Activated CD4-positive, alpha-beta T cell treated with anti-CD3 and anti-CD28 coated beads, Interleukin-2, Interleukin-6, amounts not matched to agents 100 ng/mL and 50 ng/mL, durations not matched to agents 16 hours and 8 hours (primary cell): ENCODE data around the gene TMX2.
"Not testable (repeated sequence)": the region's sequence is repeated elsewhere in the genome, so short reads cannot be mapped to it uniquely, and the experiment has no call there.

Experiments used
- DNase-seq: peaks from one replicate; pipeline ENCODE4 v3.0.0-alpha.2; 2020

TMX2 gene

DNA sequence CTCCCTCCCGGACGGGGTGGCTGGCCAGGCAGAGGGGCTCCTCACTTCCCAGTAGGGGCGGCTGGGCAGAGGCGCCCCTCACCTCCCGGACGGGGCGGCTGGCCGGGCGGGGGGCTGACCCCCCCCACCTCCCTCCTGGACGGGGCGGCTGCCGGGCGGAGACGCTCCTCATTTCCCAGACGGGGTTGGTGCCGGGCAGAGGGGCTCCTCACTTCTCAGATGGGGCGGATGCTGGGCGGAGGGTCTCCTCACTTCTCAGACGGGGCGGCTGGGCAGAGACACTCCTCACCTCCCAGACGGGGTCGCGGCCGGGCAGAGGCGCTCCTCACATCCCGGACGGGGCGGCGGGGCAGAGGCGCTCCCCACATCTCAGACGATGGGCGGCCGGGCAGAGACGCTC, 4.3 kb downstream of the TMX2 start:
- not testable (repeated sequence) for DNase-seq

DNA sequence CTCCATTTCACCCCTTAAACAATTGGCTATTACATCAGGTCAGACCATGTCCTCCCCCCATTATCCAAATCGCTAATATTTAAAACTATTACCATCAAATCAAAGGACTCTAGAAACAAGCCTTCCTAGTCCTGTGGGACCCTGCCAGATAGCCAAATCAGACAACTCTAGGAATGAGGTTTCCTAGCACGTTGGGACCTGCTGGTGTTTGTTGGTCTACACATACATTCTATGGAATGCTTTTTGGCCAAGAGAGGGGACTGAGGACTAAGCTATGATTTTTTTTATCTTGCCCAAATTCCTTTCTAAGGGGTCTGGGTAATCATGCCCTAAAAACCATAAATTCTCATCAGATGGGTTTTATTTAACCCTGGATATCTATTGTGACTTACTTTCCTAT, 14.8 kb downstream of the TMX2 start:
- DNase-seq = no peak

DNA sequence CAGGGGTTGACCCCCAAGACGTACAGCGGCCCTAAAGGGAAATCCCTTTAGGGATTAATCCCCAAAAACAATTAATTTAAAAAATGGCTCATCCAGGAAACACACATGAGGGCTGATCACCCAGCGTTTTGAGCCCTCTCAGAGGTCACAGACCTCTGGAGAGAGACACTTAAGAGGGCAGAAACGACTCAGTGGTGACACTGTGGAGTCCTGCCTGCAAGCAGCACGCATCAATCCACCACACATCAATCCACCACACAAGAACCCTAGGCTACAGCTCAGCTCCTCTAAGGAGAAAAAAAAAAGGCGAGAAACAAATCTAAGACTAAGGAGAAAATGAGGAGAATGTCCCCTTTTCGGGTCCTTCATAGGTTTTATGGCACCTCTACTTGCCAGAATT, 16.4 kb downstream of the TMX2 start:
- DNase-seq = no peak

DNA sequence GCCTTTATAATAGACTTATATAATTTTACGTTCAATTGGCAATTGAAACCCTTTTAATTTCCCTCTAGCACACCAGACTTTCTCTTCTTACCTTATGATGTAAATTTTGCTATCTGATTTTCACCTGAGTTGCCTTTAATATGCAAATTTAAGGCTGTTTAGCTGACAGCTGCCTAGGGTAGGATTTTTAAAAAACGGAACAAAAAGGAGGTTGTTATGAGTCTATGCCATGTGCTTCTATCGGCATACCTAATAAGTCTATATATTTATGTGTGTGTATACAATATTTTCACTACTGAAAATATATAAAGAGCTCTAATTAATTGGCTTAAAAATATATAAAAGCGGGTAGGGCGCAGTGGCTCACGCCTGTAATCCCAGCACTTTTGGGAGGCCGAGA, 17.1 kb downstream of the TMX2 start:
- no peak for DNase-seq

DNA sequence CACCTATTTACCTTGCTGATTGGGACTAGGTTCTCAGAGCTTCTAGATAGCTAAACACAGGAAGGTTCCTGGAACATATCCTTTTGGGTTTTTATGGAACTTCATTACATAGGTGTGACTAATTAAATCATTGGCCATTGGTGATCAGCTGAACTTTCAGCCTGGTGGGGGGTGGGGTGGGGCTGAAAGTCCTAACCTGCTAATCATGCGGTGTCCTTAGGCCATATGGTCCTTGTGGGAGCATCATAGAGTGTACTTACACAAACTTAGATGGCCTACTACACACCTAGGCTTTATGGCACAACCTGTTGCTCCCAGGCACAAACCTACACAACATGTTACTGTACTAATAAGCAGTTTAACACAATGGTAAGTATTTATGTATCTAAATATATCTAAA, 20.3 kb downstream of the TMX2 start:
- DNase-seq = no peak

DNA sequence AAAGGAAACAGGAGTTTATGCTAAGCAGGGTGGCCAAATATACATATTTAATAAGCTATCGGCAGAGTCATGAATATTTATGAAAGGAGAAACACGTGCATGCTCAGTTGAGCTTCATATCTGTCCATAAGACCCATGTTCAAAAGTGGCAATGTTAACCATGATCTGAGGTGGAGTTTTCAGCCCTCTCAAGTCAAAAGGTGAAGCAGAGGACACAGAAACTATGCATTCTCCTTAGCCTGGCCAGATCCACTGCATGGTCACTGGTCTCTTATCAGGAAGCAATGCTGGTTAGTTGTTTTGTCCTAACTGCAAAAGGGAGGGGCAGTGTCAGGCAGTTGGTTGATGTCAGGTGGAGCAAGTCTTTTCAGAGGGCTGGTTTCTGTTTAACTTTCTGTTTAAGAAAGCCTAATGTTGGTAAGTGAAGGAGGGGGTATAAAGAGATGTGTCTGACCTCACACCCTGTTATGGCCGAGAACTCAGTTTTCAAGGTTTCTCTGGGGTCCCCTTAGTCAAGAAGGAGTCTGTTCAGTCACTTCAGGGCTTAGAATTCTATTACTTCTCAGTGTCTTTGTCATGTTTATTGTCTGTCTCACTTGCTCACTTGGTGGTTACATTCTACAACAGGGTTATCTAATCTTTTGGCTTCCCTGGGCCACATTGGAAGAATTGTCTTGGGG, 23.4 kb downstream of the TMX2 start:
- DNase-seq = no peak

DNA sequence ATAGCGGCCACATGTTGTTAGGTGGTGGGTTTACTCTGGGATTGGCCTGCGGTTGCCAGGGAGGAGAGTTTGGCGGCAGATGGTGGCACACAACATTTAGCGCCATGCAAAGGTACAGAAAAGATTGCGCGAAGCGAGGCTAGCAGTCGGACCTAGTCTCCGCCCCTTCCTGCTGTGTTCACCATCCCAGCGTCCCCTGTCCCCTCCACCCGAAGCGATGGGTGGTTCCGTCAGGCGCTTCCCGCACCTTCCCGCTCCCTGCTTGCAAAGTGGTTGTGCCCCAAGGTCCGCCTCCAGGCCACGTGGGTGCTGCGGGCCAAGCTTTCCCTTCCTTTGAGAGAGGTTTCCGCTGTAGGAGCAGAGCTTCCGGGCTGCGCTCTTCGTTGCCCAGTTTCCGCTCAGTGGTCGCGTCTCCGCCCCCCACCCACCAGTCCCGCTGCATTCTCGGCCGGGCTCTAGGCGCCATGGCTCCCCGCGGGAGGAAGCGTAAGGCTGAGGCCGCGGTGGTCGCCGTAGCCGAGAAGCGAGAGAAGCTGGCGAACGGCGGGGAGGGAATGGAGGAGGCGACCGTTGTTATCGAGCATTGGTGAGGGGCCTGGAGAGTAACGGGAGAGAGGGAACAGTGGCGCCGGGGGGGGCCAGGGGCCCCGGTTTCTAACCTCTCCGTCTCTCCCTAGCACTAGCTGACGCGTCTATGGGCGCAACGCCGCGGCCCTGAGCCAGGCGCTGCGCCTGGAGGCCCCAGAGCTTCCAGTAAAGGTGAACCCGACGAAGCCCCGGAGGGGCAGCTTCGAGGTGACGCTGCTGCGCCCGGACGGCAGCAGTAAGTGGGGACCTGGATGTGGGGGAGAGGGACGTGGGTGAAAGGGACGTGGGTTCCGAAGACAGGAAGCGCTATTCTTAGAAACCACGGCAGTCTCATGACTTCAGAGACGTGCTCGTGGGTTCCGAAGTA, 29.0 kb downstream of the TMX2 start, which contains the start of gene SELENOH:
TSS of gene SELENOH (plus strand) at position 360 of the 955 bp plus-strand sequence. CDS start at position 465, 105 bp downstream.
- DNase-seq = peak; percentile 98

DNA sequence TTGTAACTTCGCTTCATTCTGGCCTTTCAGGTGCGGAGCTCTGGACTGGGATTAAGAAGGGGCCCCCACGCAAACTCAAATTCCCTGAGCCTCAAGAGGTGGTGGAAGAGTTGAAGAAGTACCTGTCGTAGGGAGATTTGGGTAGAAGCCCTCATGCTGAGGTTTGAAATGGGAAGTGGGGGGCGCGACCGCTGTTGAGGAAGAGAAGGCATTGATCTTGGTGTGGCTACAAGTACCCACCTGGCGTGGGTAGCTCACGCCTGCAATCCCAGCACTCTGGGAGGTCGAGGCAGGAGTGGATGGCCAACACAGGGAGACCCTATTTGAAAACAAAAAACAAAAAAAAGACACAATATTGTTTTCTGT, 29.7 kb downstream of the TMX2 start:
- DNase-seq = no peak

DNA sequence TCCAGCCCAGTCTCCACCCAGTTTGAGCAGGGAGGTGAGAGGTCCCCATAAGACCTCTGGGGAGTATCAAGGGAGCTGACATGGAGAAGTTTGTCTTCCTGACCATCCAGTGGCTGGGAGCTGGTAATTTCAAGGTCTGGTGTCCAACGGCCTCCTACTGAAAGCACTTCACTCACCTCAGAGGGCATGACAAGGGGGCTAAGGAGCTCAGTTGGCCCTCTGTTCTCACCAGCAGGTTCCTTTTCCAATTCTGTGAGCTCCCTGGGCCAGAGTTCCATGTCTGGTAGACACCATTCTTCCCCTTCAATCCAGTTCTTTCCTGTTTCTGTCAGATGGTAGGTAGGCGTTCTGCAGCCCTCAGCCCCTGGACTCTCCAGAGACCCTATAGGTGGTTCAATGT, 32.0 kb downstream of the TMX2 start:
- no peak for DNase-seq

DNA sequence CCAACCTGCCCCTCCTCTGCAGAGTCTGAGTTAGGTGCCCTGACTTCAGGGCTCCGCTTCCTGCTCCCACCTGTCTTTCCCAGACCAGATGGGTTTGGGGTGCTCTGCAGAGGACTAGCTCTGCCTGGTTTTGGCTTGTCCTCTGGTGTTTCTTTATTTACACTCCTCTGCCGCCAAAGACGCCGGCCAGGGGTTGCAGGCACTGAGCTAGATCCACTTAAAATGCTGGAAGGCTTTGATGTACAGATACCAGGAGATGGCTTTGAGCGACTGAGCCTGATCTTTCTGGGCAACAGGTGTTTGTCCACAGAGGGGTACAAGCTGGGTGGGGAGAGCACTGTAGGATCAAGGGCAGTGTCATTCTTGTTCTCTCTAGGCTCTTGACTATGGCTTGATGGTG, 32.8 kb downstream of the TMX2 start:
- no peak for DNase-seq

DNA sequence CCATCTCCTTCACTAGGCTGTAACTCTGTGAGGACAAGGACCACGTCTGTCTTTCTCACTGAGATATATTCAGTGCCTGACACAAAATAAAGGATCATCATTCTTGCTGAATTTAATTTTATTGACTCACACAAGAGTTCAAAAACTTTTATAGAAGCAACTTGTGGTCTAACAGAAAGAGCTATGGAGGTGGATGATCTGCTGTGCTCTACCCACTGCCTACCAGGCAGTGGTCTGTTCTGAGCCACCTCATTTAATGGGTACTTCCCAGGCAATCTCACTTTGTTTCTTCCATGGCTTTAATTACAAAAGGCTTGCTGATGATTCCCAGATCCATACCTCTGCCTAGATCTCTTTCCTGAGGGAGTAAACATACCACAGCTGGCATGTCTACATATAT, 34.5 kb downstream of the TMX2 start:
- no peak for DNase-seq

DNA sequence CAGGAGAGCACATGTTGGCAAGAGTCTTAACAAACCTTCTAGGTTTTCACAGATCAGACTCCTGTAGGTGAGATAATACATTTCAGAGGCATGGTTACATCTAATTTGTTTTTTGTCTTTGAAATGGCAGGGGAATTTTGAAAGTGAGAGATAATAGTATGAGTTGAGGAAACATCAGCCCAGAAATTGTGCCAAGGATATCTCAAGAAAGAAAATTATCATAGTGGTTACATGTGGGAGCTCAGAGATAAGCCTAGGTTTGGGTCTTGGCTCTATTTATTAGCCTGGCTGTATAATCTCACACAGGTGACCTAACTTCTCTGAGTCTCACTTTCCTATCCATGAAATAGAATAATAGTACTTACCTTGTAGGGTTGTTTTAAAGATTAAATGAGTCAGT, 38.8 kb downstream of the TMX2 start:
- no peak for DNase-seq

DNA sequence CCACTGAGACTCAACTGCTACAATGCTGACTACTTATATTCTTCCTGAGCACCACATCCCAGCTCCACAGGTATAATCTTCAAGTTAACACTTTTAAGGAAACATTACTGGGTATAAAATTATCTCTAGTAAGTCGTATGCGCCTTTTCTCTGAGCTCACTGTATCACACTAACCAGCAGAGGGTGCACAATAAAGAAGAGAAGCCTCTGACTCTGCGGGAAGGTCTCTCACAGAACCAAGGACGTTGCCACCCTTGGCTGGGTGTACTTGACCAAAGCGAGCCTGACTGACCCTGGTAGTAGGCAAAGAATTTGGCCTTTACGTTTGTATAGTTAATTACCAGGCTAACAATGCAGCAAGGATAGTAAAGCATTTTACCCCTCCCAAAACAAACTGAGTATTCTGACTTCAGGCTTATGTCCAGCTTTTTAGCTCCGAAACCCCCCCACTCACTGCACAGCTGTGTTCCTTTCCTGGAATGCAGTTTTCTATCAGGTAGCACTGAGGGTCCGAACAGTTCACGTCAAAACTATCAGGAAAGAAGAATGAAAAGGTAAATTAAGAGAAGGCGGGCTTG, 39.4 kb downstream of the TMX2 start, which contains the start of gene BTBD18:
TSS of gene BTBD18 (minus strand) at position 144 of the 578 bp plus-strand sequence. CDS start 631 bp downstream, outside the sequence.
- no peak for DNase-seq

DNA sequence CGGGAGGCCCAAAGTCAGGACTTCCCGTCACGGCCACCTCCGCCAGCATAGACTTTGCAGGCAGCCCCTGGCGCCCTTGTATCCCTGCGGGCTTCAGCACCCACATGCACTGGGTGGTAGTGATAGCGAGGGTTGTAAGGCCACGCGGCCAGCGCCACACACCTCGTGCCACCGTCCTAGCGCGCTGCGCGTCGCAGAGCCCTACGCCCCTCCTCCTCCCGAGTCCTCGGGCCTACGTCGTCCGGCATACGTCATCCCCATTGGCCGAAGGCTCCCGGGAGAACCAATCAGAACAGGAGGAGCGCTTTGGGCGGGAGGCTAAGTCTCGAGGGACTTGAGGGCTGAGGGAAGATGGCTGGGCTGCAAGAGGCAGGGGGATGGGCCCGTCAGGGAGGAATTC, 40.6 kb downstream of the TMX2 start:
- no peak for DNase-seq

DNA sequence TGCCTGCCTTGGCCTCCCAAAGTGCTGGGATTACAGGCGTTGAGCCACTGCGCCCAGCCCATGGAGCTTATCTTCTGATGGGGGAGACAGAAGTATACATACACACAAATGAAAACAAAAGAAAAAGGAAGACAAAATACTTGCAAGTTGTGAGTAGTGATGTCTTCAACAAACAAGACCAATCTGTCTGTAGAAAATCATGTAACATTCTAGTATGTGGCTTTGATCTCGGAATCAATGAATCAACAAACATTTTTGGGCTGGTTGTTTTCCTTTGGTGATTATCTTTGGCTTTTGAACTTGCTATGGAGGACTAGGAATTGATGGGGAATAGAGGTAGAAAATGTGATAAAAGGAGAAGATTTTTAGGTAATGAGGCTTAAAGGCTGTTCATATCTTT, 45.8 kb downstream of the TMX2 start:
- no peak for DNase-seq

DNA sequence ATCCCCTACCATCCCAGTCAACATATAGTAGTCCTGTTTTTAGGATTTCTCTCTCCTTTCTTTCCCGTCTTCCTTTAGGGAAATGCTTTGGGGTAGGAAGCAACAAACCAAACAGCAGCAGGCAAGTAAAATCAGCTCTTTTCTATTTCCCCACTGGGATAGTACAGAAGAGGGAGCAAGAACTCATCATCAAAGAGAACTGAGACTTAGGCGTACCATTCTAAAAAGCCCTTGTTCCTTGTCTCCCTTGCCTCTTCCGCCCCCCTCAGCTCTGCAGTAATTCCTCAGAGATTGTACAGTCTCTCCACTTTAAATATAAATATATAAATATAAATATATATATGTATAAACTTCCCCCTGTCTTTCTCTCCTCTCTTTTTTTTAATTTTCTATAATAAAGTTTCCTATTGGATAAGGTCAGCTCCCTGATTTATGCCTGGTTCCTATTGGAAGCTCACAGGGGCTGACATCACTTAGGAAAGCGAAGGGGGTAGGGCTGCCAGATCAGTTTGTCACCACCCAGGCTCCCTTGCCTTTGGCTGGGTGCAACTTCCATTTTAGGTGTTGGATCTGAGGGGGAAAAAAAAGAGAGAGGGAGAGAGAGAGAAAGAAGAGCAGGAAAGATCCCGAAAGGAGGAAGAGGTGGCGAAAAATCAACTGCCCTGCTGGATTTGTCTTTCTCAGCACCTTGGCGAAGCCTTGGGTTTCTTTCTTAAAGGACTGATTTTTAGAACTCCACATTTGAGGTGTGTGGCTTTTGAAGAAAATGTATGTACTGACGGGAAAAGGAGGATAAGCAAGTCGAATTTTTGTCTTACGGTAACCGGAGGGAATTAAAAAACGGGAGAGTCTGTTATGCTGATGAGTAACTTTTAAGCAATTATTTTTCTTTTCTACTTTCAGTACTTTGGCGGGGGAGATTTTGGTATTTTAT, 49.2 kb downstream of the TMX2 start, which contains the start of gene CTNND1:
TSS of gene CTNND1 (plus strand) at position 502 of the 934 bp plus-strand sequence. CDS start 29,677 bp downstream, outside the sequence.
- DNase-seq = no peak

DNA sequence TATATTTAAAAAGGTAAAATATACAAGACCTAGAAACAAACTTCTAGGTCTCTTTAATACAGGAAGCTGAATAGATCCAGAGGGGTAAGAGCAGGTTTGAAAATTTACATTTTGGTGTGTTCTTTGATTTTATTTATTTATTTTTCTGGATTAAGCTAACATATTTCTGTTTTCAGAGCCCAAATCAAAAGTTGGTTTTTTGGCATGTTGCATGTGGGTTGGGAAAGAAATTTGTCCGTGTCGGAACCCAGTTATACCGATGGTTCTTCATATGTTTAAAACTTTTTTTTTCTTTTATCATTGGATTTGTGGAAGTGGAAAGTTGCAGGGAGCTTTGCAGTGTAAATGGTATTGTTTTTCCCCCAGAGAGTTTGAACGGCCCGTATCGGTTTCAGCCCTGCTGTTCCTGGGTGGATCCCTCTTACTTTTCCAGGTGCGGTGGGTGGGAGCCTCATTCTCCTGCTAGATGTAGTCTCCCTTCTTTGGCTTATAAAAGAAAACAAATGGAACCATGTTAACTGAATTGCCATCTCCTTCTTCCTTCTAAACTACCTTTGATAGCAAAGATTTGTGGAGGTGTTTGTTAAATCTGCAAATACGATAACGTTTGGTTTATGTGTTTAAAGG, 50.0 kb downstream of the TMX2 start:
- DNase-seq = no peak

DNA sequence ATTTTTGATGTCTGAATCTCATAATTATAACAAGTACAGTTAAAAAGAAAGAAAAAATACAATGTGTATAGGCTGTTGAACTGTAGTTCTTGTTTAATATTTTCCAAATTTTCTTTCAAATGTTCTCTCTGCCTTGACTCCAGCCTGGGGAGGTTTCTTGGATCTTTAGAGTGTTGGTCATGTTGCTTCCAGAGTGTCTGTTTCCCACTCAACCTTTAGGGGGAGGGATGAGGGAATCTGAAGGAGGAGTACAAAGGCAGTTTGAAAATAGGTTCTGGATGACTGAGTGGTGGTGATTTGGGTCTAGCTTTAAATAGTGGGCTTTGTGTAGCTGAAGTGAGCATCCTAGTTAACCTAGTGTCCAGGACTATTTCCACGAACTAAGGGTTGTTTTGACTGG, 51.2 kb downstream of the TMX2 start:
- DNase-seq = no peak

DNA sequence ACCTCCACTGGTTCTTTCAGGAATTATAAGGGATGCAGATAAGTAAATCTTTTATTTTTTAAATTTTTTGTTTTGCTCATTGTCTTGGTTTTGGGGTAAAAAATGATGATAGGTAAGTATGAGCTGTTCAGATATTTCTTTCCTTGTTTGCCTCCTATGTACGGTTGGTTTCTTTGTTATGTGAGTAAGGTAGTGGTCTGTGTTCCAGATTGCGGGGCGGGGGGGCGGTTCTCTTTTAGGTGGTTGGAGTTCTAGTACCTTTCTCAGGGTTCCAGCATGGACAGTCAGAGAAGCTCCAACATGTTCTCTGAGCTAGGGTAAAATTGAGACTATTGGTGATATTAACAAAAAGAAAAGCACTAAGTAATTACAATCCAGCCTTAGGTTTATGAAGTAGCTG, 51.6 kb downstream of the TMX2 start:
- DNase-seq = no peak

DNA sequence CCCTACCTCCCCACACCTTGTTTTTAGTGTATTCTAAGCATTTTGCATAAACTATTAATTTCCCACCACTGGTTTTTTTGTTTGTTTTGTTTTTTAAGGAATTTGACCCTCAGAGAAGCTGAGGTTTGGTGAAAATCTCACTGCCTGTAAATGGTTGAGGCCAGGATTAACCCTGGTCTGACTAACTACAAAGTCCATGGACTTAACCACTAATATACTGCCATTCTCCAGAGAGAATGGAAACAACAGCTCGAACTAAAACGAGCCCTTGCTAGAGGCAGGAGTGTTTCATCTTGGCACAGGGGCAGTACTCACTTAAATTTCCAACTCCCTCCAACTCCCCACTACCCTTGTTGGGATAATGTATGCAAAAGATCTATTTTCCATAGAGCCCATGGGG, 52.2 kb downstream of the TMX2 start:
- no peak for DNase-seq

DNA sequence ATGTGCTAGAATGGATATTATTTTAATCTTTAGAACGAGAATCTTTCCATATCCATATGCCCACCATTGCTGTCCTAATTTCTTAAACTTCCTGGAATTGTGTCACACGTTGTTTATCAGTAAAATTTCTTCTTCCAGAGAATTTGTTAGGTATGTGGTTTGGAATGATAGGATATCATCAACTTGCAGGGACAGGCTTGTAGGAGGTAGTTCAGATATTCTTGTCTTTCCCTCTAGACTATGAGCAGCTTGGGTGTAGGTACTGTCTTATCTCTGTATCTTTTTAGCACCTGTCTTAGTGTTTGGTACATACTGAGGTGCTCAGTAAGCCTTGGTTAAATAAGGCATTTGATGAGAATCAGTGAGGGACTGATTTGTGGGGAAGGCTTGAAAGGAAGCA, 52.6 kb downstream of the TMX2 start:
- DNase-seq = no peak

DNA sequence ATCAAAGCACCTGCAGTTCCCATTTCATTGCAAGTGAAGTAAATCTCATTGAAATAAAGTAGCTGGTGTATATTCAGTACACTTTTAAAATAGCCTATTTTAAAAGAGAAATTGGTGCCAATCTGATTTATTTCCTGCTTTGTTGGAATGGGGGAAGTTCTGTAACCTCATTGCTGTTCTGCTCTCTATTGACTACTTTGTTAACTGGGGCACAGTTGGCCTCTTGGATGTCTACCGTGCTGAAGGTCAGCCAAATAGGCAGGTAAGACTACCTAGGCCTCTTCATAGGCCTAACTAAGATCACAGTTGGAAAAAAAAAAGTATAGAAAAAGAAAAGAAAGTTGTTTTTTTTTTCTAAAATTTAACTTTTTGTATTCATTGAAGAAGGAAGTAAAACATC, 58.4 kb downstream of the TMX2 start:
- DNase-seq = no peak
